HG02981 (cell line): ENCODE measurements around the gene UTP11.
A peak's percentile ranks its signal among the peaks of the same experiment; 100 is the strongest.

Experiments
- ATAC-seq: cut with Tn5 transposase; IDR thresholded peaks from one replicate; pipeline ENCODE4 v1.9.1; 2021; ENCODE audit warnings: mild to moderate bottlenecking, moderate library complexity; ENCODE audit not compliant: unreplicated experiment

Gene UTP11

DNA sequence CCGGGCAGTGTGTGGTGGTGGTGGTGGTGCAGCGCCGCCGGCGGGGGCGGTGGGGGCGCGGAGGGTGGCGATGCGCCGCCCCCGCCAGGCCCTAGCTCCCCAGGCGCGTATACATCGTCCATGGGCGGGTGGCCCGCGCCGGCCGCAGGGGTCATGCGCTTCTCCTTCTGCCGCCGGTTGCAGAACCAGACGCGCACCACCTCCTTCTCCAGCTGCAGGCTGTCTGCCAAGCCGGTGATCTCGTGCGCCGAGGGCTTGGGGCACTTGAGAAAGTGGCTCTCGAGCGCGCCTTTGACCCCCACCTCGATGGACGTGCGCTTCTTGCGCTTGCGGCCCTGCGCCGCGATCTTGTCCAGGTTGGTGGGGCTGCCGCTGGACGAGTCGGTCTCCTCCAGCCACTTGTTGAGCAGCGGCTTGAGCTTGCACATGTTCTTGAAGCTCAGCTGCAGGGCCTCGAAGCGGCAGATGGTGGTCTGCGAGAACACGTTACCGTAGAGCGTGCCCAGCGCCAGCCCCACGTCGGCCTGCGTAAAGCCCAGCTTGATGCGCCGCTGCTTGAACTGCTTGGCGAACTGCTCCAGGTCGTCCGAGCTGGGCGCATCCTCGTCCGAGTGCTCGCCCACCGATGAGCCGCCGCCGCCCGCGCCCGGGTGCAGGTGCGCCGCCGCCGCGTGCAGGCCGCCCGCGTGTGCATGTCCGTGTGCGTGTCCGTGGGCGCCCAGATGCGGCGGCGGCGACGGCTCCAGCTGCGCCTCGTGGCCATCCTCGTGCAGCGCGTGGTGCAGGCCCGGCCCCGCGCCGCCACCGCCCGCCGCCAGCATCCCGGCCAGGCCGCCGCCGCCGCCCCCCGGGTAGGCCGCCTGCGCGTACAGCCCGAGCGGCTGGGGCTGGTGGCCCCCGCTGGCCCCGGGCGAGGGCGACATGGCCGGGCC is 33.1 kb downstream of the UTP11 start:
- ATAC-seq = no peak

DNA sequence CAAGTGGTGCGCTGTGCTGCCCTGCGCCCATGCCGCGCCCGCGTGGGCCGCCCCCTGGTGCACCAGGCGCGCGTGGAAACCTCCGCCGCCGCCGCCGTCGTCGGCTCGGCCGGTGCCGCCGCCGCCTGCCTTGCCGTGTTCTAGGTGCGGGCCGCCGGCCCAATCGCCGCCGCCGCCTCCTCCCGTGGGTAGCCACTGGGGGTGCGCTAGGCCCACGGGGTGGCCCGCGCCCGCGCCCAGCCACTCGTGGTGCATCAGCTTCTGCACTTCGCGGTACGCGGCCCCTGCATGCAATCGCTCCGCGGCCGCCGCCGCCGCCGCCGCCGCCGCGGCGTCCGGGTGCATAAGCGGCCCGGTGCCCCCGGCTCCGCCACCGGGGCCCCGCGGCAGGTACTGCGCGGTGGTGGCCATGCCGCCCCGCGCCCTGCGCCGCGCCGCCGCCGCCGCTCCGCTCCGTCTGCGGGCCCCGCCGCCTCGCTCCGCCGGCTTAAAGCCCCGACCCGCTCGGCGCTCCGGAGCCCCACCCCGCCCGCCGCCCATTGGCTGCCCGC is 33.9 kb downstream of the UTP11 start, which contains the start of gene POU3F1:
POU3F1 (minus strand) TSS at position 461 of the 551 bp plus-strand sequence; CDS start at position 411, 50 bp downstream.
- peak; percentile 1 for ATAC-seq

DNA sequence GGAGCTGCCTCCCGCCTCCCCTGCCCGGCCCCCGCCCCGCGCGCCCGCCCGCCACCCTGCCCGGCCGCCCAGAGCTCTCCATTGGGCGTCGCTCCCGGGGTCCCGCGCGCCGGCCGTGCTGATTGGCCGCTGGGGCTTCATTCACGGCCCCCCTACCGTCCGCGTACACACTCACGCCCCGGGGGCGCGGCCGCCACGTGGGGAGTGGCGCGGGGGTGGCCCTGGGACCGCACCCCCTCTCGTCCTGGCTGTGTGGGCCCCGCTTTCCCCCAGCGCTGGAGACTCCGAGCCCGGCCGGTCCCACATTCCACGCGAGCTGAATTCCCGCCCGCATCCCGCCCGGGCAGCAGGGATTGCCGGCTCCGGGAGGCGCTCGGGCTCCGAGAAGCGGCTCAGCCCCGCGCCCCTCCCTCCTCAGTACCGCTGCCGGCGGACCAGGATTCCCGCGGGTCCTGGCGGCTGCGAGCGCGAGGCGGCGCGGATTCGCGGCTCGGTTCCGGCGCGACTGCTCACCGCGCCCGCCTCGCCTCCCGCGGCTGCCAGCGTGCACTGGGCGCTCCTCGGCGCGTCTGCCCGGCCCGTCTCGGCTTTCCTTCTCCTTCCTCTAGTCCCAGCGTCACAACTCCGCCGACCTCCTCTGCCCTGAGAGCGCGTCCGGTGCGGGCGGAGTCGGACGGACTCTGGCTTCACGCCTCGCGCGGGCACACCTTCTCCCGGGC is 34.5 kb downstream of the UTP11 start:
- peak; percentile 52 for ATAC-seq

DNA sequence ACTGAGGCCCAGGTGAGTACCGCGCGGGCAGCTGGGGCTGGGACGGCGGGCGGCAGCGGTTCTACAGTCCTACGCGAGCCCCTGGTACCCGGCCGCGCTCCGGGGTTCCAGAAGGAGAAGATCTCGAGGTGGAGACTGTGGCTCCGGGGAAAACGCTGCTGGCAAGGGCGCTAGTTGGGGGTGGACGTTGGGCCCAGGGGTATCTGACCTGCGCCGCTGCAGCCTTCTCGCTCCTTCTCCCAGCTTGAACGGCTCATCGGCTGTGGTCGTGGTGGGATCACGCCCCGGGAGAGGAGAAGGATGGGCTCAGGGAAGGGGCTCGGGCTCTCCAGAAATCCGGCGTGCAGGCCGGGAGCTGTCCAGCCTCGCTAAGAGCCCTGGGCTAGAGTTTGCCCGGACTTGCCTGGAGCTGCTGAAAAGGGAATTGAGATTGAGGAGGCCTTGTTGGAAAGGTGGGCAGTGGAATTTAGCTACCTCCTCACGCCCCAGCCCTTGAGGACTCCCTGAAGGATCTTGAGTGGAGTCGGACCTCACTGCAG is 35.1 kb downstream of the UTP11 start:
- no peak for ATAC-seq

DNA sequence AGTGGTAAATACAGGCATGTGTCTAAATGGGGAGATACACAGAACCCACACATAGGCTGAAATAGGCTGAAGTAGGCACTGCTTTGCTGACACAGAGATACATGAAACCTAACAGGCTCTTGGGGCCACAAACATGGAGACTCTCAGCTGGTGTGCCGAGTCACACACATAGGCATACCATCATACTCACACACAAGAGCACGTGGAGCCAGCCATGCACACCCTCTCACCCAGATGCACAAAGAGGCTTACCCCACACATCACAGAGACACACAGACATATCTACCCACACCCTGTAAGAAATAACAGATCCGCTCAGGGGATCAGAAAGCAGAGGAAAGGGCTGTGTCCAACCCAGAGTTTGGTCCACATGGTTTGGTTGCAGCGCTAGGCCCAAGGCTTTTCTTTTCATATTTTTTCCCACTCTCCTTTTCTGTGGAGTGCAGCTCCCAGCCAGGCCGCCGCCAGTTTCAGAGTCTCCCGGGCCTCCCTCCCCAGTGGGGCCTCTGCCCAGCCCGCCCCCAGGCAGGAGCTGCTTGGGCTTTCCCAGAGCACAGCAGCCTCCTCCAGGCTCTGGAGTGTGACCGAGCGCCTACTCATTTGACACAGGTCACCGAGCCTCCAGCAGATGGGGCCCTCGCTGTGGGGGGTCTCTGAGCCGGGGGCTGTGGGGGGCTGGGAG is 38.0 kb downstream of the UTP11 start:
- ATAC-seq = no peak

DNA sequence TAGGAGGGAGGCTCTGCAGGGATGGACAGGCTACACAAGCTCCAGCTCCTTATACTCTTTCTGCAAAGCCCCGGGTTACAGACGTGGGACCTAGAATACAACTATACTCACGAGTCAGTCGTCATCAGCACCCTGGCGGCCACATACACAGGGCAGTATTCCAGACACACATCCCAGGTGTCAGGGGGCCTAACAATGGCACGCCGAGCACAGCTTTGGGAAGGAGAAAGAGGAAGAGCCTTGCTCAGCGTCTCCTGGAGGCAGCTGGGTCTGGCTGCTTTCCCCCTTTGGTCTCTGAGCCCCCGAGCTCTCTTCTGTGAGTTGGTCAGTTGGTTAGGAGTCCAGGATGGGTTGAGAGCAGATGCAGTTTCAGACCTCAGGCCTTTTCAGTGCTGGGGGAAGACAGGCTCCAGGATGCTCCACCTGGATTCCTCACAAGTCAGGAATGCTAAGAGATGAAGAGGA is 38.6 kb downstream of the UTP11 start:
- ATAC-seq = no peak

DNA sequence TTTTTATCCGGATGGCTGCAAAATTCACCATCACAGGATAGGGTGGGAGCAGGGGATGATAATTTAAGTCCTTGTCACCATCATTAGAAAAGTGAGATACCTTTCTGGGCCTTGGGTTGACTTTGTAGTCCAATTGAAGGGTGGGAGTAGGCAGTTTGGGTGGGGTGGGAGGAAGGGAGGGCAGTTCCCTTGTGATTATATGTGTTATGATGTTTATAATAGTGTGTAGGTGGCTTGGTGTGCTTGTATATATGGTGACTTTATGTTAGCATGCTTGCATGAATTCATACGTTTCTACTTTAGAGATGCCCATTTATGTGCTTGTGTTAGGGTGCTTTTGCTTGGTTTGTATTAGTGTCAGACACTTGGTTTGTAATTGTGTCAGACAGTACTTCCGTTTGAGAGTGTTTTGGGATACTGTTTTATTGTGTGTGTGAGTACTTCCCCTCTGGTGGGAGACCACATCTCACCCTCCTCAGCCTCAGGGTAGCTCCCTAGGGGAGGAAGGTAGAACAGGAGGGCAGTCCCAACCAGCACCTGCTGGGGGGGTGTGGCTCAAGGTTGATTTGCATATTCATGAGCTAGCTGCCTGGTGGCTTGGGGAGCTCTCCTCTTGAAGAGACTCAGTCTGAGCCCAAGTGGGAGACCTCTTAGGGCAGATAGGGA is 40.3 kb downstream of the UTP11 start:
- peak; percentile 75 for ATAC-seq

DNA sequence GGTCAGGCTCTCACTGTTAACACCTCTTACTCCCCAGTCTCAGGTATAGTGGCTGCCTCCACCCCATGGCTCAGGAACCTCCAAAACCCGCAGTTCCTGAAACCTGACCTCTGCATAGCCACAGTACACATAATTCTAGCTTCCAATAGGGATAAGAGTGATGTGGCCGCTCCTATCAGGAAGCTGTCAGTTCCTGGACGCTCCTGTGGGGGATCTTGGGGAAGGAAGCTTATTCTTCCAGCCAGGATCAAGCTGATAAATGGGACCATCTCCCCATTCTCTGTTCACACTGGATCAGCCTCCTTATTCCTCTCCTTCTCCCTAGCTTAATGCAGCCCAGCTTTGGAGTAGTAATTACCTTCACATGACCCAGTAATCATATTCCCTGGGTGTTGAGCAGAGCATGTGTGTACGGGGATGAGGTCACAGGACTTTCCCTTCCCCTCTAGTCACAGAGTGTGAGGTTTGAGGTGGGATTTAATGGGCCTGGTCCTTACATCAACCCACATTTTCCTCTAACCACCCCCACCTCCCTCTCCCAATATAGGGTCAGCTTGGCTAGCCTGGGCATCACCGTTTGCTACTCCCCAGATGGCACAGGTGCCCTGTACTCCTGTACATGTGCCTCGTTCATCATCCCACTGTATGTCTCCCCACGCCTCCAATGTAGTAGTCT is 41.0 kb downstream of the UTP11 start:
- no peak for ATAC-seq

DNA sequence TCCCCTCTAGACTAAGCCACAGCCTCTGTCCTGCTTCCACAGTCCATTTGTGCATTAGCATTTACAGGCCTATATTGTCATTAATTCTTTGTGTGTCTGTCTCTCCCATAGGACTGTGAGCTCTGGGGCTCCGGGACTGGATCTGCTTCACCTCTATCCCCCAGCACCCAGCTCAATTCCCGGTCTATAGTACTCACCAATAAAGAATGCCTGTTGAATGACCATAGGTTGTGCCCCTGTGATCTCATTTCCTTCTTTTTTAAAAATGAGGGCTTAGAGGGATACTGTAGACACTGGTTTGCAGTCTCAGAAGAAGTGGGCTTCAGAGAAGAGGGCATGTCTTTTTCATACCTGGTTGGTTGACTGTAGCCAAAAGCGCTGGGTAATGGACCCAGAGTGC is 42.9 kb downstream of the UTP11 start:
- no peak for ATAC-seq

DNA sequence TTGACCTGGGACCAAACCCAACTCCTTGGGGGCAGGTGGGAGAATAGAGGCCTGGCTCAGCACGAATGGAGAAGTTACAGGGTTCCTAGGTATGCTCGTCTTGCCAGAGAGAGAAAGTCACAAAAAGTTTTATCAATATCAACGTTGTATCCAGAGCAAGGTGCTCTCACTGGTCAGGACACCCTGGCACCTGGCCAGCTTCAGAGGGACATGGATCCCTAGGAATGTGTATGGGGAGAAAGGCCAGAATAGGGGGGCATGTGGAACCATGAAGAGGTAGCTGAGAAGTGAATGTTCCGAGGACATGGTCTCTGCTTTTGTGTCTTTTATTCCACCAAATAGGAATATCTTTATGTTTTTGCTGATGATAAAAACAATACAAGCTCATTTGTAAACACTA is 43.4 kb downstream of the UTP11 start:
- no peak for ATAC-seq

DNA sequence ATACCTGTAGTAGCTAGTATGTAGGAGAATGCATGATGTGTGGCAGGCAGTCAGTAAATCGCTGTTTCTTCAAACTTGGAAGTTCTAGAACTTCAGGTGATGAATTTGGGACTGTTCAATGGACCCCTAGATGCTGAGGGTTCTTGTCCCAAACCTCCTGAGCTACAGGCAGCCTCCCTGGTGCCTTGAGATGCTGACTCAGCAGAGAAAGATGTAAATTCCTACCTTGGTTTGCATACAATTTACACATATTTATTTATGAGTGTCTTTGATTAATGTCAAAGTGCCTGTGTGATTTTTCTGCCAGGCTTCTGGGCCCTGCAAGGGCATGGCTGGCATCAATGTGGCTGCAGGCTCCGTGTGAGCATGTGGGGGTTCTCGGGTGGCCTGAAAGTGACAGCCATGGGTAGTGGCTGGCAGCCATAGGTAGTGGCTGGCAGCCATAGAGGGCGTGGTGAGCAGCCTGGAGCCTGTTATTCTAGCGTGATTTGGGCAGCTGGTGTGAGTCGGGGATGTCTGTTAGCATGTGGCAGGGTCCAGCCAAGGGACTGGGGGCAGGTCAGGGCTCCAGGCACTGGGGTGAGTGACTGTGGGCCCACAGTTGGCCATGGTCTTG is 47.2 kb downstream of the UTP11 start:
- ATAC-seq = no peak

DNA sequence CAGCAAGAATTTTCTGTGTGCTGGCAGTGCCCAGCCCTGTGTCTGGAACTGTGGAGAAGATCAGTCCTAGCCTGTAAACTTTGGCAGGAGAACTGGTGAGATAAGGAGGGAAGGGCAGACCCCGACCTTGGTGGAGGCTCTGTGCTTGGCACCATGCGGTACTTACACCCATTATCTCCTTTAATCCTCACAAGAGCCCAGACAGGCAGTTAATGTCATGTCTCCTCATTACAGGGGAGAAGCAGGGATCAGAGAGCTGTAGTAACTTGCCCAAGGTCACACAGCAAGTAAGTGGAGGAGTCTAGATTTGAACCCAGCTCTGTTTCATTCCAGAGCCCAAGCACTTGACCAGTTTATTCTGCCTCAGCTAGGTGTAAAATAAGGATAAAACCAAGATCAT is 48.0 kb downstream of the UTP11 start:
- ATAC-seq = no peak

DNA sequence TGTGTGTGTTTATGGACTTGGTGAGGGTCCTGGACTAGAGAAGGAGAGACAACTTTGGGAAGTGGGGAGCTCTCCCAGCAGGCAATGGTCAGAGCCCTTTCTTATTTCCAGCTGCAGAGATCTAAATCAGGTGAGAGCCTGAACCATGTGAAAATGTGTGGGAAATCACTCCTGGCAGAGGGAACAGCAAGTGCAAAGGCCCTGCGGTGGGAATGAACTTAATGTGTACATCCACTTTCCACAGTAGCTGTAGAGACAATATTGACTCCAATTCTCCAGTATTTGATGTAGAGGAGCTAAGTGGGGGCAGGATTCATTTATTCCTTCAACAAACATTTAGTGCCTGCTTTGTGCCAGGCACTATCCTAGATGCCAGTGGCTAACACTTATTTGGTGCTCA is 48.8 kb downstream of the UTP11 start:
- ATAC-seq = no peak

DNA sequence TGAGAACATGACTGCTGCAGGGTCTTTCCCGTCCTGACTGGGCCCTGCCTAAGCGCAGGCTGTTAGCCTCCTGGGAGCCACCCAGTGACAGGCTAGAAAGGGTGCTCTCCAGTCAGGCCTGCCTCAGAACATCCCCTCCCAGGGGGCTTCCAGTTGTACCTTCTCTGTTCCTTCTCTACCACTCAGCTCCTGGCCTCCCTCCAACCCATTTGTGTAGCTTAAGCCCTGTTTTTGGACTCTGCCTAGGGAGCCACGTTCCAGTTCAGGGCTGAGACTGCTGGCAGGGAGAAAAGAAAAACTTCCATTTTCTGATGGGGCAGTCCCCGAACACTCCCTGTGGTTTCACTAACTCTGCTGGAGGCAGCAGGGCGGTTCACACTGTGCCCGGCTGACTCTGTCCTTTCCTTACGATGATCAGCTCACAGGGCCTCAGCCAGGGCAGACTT is 49.4 kb downstream of the UTP11 start:
- ATAC-seq = peak; percentile 49

DNA sequence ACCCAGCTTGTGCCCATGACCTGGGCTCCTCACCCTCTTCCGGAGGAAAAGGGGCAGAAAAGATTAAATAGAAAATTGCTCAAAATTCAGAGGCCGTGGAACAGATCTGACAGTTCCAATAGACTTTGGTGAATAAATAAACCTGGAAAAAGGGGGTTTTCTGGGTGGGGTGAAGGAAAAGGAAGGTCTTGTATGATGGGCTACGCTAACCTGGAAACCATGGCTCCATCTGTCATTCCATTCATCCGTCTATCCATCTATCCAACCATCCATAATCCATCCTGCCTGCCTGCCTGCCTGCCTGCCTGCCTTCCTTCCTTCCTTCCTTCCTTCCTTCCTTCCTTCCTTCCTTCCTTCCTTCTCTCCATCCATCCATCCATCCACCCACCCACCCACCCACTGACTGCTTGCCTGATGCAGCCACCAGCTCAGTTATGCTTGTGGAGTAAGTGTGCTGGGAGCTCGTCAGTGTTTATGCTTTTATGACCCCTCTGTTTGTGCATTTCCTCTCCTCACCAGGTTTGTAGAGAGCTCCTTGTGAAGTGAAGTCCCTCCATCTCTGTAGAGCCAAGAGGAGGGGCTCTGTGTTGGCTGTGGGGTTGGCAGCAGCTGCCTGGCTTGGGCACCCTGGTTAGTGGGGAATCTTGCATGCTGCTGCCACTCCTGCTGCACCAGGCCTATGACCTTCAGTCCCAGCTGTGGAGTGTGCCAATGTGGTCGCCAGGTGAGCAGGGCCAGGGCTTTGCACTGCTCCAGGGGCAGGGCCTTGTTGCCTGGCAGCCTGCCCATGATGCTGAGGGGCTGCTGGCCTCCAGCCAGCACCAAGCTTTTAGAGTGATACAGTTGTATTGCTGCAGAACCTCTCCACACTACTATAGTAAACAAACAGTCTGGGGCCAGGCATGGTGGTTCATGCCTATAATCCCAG is 50.1 kb downstream of the UTP11 start:
- no peak for ATAC-seq

DNA sequence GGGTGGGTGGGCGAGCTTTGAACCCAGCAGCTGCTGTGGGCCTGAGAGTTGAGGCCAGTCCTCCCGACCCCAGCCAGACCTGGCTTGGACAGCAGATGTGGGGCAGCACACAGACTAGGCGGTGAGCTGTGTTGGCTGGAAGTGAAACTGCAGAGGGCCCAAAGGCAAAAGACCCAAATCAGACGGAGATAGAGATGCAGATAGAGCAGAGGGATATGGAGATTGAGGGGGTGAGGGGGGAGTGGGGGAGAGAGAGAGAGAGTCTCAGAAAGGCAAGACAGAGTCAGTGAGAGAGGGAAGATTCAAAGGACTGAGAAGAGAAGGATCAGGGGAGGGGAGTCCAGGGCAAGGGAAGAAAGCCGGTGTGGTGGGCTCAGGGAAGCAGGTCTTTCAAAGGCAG is 51.1 kb downstream of the UTP11 start:
- no peak for ATAC-seq

DNA sequence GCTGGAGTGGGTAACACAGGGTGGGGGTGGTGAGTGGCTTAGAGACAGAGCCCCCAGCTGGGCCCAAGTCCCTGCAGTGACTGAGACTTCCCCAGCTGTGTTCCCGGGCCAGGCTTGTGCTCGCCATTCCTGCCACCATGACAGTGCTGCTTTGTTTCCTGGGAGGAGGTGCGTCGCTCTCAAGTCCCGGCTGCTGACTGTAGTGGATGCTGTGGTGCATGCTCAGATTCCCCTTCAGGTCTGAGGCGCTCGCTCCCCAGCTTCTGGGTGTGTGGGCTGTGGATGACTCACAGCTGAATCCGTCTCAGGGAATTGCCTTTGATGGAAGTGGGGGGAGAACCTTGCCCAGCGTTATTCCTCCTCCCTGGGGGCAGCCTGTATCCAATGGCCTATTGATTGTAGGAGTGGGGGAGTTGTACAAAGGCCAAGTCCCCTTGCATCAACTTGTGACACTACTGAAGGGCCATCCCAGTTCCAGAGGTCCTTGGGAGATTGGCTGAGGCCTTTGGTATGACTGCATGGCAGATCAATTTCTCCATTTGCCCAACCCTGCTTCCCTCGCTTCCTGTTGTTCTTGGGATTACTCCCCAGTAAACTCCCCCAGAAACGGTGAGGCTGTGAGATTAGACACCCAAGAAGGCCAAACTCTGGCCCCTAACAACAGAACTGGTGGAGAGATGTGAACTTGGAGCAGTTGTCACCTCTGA is 51.8 kb downstream of the UTP11 start:
- no peak for ATAC-seq
